NCI-H446 (cell line): Measurements from ENCODE around the gene CRYZ.

Experiments
- DNase-seq, 2 experiments: peaks; one replicate each; lab custom pipeline; 2025; lab: John Stamatoyannopoulos, UW

Gene CRYZ

DNA sequence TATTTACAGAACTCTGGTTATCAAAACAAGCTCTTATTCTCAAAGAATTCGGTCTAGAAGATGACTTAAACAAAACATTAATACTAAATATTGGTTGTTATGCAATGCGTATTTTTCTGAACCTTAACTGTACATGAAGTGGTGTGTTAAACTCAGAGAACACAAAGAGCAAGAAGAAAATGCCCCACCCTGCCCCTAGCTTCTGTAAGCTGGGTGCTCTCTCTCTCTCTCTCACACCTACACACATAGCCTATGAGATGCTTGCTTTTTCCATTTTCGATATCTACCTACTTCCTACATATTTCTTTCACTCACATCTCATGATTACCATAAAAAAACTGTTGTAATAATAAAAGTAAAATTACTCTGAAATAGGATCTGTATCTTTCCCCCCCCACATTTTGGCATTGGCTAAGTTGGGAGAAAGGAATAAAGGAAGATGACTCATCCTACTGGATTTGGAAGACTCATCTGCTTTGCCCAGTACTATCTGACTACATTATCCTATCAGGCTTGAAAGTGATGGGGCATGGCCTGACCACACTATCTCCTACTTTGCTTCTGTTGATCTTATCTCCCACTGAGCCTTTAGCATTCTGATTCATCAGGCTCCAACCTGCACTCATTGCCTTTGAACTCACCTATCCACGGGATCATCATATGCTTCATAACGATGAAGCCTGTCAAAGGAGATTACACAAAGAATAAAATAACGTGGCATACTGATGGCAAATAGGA is 2.9 kb downstream of the CRYZ start:
- peak in 1 of 2 experiments; percentile 22 for DNase-seq

DNA sequence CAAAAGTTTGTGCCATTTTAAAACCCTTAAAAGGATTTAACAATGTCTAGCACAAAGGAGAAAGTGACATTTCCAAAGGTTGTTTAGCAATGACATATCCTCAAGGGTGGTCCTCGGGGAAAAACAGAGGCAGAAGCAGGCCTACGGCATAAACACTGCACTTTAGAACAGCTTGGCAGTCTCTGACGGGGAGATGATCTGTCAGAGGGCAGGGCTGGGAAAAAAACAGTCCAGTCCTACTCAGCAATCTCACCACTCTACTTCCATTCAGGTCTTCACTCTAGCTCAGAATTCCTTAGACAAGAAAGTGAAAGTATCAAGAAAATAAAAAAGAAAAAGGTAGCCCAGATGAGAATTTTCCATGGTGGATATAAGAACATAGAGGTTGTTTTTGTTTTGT is 4.1 kb downstream of the CRYZ start:
- DNase-seq, result no peak

DNA sequence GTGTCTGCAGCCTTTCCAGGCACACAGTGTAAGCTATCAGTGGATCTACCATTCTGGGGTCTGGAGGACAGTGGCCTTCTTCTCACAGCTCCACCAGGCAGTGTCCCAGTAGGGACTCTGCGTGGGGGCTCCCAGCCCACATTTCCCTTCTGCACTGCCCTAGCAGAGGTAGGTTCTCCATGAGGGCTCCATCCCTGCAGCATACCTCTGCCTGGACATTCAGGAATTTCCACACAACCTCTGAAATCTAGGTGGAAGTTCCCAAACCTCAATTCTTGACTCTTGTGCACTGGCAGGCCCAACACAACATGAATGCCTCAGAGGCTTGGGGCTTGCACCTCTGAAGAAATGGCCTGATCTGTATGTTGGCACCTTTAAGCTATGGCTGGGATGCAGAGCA is 6.8 kb downstream of the CRYZ start:
- DNase-seq, result no peak

DNA sequence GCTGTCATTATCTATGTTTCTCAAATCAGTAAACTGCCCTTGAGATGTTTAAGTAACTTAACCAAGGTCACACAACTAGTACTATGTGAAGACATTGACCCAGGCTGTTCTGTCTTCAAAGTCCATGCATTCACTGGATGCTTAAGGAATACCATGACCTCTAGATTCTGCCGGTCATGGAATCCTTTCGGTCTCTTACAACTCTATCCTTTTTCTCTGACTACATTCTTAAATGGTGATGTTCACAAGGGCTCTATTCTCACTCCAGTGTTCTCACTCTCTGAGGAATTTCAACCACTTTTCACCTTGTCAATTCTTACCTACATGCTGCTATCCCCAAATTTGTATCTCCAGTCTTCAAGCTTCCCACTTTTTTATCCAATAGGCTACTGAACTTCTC is 15.2 kb downstream of the CRYZ start:
- no peak for DNase-seq

DNA sequence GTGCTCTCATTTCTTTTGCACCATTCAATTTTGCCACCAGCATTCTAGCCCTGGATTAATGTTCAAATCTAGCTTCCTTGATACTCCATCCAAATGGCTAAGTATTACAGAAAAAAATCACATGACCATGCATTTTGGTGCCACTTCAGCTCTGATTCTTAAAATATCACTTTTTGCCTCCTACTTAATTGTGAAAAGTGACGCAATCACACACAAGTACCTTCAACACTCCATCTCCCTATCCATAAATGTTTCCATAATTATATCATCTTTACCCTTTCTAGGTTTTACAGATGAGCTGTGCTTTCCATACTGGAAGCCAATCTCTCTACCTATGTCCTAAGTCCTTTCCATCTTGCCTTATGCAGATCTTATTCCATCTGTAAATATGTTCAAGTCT is 16.0 kb downstream of the CRYZ start:
- DNase-seq, result no peak

DNA sequence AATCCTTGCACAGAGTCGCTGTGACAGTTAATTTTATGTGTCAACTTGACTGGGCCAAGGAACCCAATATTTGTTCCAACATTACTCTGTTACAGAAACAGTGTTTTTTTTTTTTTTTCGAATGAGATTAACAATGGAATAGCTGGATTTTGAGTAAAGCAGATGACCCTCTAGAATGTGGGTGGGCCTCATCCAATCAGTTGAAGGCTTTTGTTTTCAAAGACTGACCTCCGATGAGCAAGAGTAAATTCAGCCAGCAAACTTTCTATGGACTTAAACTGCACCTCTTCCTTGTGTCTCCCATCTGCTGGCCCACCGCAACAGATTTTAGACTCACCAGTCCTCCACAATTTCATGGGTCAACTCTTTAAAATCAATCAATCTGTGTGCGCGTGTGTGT is 17.0 kb downstream of the CRYZ start:
- no peak for DNase-seq

DNA sequence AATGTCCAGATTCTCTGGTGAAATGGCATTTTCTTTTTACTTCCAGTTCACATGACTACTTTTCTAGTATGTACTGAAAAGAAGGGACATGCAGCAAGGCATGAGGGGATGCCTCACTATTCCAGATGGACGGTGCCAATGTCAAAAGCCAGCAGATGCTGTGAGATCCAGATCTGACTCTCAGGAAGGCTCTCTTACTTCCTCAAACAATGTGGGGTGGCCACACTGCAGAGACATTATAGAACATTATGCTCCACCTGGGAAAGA is 17.7 kb downstream of the CRYZ start:
- DNase-seq, result no peak

DNA sequence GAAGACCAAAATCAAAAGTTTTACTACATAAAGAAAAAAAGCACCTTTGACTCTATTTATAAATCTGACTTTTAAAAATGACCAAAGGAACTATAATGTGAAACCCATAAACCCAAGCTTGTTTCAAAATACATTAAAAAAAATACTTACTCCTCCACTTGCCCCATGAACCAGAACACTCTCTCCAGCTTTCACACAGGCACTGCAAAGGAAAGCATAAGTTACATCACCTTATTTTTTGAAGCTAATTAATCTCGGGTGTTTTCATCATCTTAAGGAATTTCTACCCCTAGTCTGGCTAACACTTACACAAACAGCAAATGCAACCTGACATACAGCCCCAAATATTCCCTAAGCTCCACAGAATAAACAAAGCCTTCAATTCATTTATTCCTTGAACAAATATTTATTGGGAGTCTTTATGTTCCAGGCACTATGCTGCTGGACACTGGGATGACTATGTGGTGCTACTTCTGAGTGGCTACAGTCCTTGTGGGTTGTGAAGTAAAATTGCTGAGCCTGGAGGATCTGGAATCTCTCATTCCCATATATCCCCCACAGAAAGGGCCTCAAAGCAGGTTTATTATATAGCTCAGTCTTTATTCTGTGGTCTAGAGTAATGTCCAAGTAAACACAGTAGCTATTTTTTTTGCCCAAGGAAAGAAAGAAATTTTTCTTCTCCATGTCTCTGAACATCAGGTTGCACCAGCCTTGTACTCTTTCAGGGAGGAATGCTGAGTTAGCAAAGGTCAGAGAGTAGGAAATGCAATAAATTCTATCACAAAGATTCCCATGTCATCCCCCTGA is 18.2 kb downstream of the CRYZ start:
- DNase-seq, result no peak

DNA sequence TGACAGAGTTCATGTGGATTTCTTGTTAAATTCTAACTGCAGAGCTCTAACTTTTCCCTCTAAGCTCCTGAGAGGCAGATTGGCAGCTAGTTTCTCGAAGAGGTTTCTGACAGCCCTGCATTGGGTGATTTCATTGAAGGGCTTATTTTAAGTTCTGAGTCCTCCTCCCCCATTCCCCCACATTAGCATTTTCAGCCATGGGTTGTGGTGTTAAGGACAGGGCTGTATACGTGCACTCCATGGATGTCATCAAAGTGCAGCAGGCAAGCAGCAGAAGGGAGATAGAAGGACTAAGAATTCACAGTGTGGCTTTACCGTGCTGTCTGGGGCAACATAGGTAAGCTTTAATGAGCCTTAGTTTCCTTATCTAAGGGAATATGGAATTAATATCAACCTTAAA is 19.0 kb downstream of the CRYZ start:
- DNase-seq, result no peak

DNA sequence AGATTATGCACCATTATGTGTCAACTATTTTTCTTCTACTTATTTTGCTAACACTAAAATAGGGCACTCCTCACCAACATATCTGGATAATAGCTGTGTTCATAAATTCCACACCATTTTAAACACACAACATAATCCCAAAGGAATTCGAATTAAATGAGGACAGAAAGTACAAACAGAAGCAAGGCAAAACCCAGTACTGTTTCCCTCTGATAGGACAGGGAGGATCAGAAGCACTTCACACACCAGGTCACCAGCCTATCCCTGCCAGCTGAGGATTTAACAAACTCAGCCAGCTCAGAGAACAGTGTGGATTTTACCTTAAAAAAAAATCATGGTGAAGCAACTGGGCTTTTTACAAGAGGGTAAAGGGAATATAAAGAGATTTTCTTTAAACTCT is 20.0 kb downstream of the CRYZ start:
- DNase-seq, result no peak

DNA sequence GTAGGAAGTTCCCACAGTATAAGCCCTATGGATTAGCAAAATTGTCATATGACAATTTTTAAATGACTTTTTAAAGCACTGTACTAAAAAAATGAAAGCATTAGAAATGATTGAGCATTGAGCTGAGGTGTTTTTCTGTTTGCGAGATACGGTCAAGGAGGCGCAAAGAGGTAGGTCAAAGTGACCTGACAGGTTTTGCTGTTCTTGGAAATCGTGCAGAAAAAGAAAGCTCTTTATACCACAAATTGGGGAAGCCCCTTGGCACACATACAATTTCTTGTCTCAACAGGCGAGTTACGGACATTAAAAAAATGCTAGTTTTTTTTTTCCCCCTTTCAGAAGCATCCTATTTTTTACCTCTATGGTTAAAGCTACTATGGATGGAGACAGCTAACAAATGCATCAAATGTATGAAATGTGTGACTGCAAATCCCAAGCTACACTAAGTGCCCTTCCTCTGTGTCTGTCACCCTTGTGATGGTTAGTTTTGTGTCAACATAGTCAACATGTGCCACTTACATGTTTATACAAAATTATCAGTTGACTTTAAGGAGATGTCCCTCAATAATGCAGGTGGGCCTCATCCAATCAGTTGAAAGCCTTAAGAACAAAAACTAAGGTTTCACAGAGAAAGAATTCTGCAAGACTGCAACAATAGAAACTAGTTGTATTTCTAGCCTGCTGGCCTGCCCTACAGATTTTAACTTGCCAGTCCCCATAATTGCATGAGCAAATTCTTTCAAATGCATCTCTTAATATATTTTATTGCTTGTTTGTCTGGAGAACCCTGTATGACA is 29.3 kb downstream of the CRYZ start:
- no peak for DNase-seq

DNA sequence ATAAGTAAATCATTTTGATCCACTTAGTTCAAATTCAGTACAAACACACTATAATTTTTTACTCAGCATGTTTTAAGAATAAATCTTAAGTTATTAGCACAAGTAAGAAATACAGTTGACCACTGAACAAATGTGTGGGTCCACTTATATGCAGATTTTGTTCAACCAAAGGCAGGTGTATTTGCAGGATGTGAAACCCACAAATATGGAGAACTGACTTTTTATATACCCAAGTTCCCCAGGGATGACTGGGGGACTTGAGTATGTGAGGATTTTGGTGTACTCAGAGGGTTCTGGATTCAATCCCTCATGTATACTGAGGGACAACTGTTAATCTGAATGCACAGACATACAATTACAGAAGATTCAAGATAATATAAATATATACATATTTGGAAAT is 33.5 kb downstream of the CRYZ start:
- no peak for DNase-seq

DNA sequence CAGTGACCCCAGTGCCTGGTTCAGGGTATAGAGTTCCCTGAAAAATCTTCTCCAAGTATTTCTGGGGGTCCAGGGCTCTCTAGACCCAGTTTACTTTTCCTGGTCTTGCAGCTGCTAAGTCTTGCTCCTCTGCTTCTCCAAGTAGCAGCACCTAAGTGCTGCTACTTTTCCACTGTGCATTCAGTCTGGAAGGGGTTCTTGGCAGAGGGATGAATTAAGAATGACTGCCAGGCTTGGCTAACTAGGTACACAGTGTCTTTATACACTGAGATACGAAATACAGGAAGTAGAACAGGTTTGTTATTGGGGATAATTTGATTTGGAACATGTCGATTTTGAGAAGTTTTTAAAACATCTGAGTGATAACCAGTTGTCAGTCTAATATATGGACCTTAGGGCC is 35.0 kb downstream of the CRYZ start:
- no peak for DNase-seq

DNA sequence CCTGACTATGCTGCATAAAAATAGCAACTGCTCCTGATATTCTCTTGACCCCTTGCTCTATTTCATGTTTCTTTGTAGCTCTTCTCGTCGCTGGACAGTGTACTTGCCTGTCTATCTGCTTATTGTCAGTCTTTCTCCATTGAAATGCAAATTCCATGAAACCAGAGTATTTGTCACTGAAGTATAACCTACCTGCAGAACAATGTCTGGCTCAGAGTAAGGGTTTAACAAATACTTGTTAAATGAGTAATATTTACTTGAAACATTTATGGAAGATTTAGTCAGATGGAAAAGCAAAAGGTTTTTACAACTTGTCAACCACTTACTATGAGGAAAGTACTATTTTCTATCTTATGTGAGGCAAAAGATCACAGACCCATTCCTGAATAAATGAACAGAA is 39.4 kb downstream of the CRYZ start:
- DNase-seq, result no peak

DNA sequence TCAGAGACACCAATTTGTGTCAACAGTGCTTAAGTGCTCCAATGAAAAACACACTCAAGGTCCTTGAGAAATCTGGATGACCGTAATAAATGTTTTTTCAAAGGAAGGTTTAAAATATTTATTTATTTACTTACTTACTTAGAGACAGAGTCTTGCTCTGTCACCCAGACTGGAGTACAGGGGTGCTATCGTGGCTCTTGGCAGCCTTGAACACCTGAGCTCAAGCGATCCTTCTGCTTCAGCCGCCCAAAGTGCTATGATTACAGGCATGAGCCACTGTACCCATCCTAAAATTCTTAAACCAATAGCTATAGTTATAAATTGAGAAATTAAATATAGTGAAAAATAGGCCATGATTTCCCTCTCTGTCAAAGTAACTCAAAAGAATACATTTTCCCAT is 41.9 kb downstream of the CRYZ start:
- no peak for DNase-seq

DNA sequence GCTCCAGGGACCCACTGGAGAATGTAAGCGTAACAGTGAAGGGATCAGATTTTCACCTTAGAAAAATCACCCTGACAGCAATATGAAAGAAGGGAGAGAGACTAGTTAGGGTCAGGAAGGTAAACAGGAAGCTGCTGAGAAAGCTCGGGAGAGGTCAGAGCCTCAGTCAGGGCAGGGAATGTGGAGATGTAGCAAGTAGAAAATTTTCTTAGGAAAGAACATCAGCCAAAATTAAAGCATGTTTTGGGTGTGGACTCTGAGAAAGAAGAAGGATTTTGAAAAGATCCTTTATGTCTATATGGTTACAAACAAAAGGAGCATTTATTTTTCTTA is 42.5 kb downstream of the CRYZ start:
- DNase-seq, result no peak

DNA sequence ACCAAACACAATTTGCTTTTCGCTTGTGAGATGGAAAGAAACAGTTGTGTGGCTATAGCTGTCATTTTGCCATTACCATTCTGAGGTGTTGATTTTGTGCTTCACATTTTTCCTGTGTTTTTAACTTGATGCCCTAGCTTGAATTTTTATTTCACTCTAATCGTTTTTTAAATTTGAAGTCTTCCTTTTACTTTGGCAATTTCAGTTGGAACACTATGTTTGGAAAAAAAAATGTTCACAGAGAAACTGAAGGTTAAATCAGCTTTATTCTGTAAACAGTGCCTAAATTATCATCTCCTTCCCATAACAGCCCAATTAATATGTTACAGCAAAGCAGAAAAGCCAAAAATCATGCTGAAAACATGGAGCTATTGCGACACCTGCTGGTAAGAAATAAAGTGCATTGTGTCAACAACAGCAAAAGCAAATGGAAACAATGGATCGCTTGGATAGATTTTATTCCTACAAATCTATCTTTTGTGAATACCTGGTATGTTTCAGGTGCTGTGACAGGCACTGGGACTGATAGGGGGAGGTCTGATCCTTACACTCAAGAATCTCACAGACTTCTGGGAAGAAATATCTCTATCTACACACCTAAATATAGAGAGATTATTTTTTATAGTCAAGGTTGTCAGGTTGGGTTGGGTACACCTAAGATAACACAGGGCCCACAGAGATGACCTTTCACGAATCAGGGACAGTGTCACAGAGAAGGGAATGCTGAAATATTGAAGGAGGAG is 43.1 kb downstream of the CRYZ start:
- peak; percentile 76 to 87 for DNase-seq

DNA sequence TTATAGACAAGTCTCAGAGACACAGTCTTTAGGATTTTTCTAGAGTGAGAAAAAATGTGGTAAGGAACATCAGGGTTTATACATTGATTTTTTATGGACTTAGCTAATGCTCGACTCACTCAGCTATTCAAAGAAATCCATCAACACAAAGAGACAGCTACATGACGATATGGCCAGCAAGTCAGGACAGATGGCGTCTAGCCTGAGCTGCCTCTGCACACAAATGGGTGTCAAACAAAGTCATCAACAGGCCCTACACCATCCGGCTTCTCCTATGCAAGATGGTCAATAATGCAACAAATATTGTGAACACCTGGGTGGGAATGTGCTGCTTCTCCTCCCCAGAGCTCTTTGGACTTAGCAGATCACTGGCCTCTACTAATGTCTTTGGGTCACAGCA is 45.9 kb downstream of the CRYZ start:
- DNase-seq, result peak in 1 of 2 experiments; percentile 54

DNA sequence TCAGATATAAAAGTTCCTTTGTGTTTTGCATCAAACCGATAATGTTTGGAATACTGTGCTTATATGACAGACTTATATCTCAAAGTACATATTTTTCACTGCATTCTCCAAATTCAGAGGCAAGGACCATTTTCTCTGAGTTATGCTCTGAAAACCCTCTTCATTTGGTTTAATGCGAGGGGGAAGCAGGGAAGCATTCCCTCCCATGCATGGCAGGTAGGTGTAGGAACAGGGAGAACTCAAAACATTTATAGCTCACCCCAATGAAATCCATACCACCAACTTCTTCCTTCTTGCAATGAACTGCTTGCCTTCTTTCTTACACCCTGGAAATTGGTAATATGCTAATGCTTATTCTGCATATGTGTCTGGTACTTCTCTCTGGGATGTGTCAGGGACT is 48.5 kb downstream of the CRYZ start:
- DNase-seq, result no peak

DNA sequence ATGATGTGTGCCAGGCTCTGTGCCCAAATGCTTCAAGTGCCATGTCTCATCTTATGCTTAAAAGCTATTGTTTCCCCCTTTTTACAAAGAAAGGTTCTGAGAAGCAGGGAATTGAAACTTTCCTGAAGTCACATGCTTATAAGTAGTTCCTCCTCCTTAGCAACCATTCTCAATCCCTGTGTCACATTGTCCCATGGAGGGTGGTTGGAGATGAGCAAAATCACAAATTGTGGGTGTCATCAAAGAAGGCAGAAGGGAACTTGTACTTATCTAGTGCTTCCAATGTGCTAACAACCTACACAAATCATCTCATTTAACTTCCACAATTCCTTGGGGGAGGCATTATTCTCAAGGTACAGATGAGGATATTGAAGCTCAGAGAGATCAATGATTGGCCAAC is 49.2 kb downstream of the CRYZ start:
- DNase-seq, result no peak

DNA sequence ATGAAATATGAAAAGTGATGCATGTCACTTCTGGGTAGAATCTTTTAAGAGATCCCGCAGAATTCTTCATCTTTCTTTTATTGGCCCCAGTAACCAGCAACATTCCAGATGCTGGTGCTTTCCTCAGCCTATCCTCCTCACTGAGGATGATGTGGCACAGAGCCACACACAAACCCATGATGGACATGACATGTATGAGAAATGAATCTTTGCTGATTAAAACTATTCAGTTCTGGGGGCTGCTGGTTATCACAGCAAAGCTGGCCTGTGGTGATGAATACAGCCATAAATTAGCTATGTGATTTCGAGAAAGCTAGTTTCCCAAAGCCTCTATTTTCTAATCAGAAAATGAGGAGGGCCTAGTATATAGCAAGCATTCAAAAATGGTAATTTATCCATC is 51.0 kb downstream of the CRYZ start:
- DNase-seq, result no peak

DNA sequence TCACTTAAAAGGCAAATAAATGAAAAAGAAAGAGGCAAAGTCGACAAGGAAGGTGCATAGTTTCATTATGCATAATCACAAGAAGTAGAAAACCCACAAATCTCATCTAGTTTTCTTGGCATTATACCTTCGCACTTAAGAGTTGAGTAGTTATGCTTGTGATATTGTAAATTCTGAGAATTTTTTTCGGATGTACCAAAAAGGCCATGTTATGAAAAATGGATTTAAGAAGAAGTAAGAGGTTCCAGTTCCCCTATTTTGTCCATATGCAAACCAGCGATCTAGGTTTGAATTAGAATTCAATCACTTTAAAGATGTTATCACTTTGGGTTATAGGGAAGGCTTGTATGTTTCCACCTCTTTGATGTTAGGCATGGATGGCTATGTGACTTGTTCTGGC is 51.4 kb downstream of the CRYZ start:
- no peak for DNase-seq

DNA sequence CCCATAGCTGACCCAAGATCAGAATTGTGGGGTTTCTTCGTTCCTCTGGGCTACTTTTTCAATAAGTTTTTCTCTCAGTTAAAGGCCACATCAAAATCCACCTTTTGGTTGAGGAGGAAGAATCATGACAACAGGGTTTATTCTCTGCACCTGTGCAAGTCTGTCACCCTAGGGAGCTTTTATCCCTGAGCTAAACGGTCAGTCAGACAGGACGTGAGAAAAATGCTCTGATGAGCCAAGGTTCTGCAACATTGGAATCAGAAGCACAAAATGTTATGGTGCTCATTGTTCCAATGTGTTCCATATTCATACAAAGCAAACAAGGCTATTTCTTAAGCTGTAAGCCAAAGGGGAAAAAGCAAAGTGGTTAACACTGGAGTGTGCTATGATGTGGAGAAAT is 51.8 kb downstream of the CRYZ start:
- no peak for DNase-seq
